ENCODE data around the gene CNEP1R1.
A peak's percentile ranks its signal among the peaks of the same experiment; 100 is the strongest.

Gene CNEP1R1

GRCh38 chr16:50015631-50016030 lies 9.4 kb upstream of the CNEP1R1 start:
- DNase-seq (ENCODE audit: low spot score) (no peak), FAIRE-seq (no peak)

- no peak for DNase-seq (ENCODE audit: low spot score)
- no peak for FAIRE-seq
These were observed 7.5 kb upstream of the CNEP1R1 start for GRCh38 chr16:50017553-50017952.

- no peak for FAIRE-seq
These were observed 3.5 kb upstream of the CNEP1R1 start for GRCh38 chr16:50021544-50021943.

GRCh38 chr16:50023641-50024040 lies 1.4 kb upstream of the CNEP1R1 start:
- no peak for FAIRE-seq
- DNase-seq (ENCODE audit: low spot score), result no peak

More at GRCh38 chr16:50021544-50021943, 3.5 kb upstream of the CNEP1R1 start:
- peak; percentile 30 for DNase-seq (ENCODE audit: low spot score)

GRCh38 chr16:50024207-50024606 lies 818 bp upstream of the CNEP1R1 start:
- DNase-seq (ENCODE audit: low spot score), result no peak
- FAIRE-seq, result no peak

GRCh38 chr16:50025537-50025931 lies 509 bp downstream of the CNEP1R1 start:
- peak; percentile 14 for DNase-seq (ENCODE audit: low spot score)
- FAIRE-seq, result no peak

GRCh38 chr16:50027829-50028228 lies 2.8 kb downstream of the CNEP1R1 start:
- DNase-seq (ENCODE audit: low spot score) (no peak), FAIRE-seq (no peak)

- no peak for FAIRE-seq
These were observed 10.5 kb downstream of the CNEP1R1 start for GRCh38 chr16:50035468-50035992.

GRCh38 chr16:50036426-50036825 lies 11.4 kb downstream of the CNEP1R1 start:
- DNase-seq (ENCODE audit: low spot score) (no peak), FAIRE-seq (no peak)

More at GRCh38 chr16:50035468-50035992, 10.5 kb downstream of the CNEP1R1 start:
- DNase-seq (ENCODE audit: low spot score), result no peak

- no peak for DNase-seq (ENCODE audit: low spot score)
- FAIRE-seq, result no peak
These were observed 12.7 kb downstream of the CNEP1R1 start for GRCh38 chr16:50037662-50038220.

GRCh38 chr16:50038286-50038685 lies 13.3 kb downstream of the CNEP1R1 start:
- FAIRE-seq, result no peak

GRCh38 chr16:50038756-50039529 lies 13.9 kb downstream of the CNEP1R1 start:
- DNase-seq (ENCODE audit: low spot score) (no peak), FAIRE-seq (no peak)

More at GRCh38 chr16:50038286-50038685, 13.3 kb downstream of the CNEP1R1 start:
- no peak for DNase-seq (ENCODE audit: low spot score)

GRCh38 chr16:50040018-50040417 lies 15.0 kb downstream of the CNEP1R1 start:
- FAIRE-seq (no peak), DNase-seq (ENCODE audit: low spot score) (no peak)

- DNase-seq (ENCODE audit: low spot score), result no peak
- FAIRE-seq, result no peak
These were observed 15.7 kb downstream of the CNEP1R1 start for GRCh38 chr16:50040710-50041109.

- no peak for DNase-seq (ENCODE audit: low spot score)
- FAIRE-seq, result no peak
These were observed 18.3 kb downstream of the CNEP1R1 start for GRCh38 chr16:50043358-50043757.

GRCh38 chr16:50045412-50045811 lies 20.4 kb downstream of the CNEP1R1 start:
- FAIRE-seq (no peak), DNase-seq (ENCODE audit: low spot score) (no peak)

- FAIRE-seq, result no peak
- DNase-seq (ENCODE audit: low spot score), result no peak
These were observed 21.8 kb downstream of the CNEP1R1 start for GRCh38 chr16:50046853-50047252.

- FAIRE-seq (no peak), DNase-seq (ENCODE audit: low spot score) (no peak)
These were observed 22.8 kb downstream of the CNEP1R1 start for GRCh38 chr16:50047864-50048263.

- FAIRE-seq, result no peak
- no peak for DNase-seq (ENCODE audit: low spot score)
These were observed 25.8 kb downstream of the CNEP1R1 start for GRCh38 chr16:50050802-50051201.

- DNase-seq (ENCODE audit: low spot score) (no peak), FAIRE-seq (no peak)
These were observed 31.2 kb downstream of the CNEP1R1 start for GRCh38 chr16:50056226-50056625.

GRCh38 chr16:50058091-50058771 lies 33.2 kb downstream of the CNEP1R1 start:
- no peak for DNase-seq (ENCODE audit: low spot score)
- FAIRE-seq, result no peak

- DNase-seq (ENCODE audit: low spot score), result no peak
- no peak for FAIRE-seq
These were observed 34.1 kb downstream of the CNEP1R1 start for GRCh38 chr16:50059111-50059510.

Measured in urothelium cell line (cell line).